ENCODE results near the gene GAL3ST1.
A peak's percentile ranks its signal among the peaks of the same experiment; 100 is the strongest.
"Not testable (repeated sequence)": the region's sequence is repeated elsewhere in the genome, so short reads cannot be mapped to it uniquely, and the experiment has no call there.

Gene GAL3ST1

DNA sequence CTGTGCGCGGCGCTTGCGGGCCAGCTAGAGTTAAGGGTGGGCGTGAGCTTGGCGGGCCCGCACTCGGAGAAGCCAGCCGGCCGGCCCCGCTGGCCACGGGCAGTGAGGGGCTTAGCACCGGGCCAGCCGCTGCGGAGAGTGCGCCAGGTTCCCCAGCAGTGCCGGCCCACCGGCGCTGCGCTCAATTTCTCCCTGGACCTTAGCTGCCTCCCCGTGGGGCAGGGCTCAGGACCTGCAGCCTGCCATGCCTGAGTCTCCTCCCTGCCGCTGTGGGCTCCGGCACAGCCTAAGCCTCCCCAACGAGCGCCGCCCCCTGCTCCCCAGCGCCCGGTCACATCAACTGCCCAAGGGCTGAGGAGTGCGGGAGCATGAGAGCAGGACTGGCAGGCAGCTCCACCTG, 22.4 kb upstream of the GAL3ST1 start:
- DNase-seq (ENCODE audit: low read depth, low spot score) = no peak

DNA sequence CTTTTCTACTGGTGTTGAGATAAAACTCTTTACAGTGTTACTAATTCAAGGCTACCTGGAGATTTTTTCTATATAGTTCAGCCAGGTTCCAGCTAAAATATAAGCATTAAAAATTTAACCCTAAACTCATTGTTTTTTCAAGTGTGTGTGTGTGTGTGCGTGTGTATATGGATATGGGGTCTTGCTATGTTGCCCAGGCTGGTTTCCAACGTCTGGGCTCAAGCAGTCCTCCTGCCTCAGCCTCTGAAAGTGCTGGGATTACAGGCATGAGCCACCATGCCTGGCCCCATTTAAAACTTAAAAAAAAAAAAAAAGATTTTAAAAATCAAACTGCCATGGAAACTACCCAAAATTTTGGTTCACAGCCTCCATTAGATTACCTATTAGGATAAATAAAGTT, 21.7 kb upstream of the GAL3ST1 start:
- no peak for DNase-seq (ENCODE audit: low read depth, low spot score)

DNA sequence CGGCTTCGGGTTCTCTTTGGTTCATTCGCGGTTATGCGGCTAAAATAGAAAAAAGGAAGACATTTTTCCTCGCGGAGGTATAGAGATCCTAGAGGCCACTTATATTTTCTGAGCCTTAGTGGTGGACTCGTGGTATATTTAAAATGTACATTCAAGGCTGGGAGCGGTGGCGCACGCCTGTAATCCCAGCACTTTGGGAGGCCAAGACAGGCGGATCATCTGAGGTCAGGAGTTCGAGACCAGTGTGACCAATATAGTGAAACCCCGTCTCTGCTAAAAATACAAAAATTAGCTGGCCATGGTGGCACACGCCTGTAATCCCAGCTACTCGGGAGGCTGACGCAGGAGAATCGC, 17.9 kb upstream of the GAL3ST1 start:
- DNase-seq (ENCODE audit: low read depth, low spot score) = not testable (repeated sequence)

DNA sequence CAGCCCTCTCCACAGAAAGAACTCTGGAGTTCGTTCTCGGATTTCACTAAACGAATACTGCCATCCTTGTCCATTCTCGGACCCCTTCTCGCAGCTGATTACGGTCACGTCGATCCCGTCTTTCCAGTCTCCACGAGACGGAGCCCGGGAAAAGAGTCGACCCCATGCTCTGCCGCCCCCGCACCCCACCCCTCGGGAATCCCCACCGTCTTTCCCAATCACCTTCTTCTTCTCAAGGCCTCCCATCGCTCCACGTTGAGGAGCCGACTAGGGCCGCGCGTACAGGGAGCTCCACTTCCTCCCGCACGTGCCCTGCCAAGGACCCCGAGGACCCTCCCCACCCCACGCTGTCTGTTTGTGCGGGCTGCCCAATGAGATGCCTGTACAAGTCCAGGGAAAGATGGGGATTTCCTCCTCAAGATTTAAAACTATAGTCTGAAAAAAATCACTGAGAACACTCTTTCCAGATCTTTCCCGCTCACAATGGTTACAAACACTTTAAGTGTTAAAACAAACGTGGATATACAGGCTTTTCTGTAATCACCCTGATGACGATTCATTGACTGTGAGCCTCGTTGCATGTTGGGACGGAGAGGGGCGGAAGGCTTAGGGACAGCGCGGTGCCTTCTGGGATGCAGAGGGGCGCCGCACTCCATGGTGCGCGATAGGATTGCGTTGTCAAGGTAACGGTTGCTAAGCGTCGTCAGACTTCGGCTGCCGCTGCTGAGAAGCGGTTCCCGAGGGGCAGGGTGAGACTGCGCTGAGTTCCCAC, 17.3 kb upstream of the GAL3ST1 start, which contains the start of gene PES1:
Gene PES1, minus strand, starts transcription at position 323 of the 772 bp plus-strand sequence. Its CDS starts 77 bp downstream, at position 246.
- peak; percentile 92 for DNase-seq (ENCODE audit: low read depth, low spot score)

DNA sequence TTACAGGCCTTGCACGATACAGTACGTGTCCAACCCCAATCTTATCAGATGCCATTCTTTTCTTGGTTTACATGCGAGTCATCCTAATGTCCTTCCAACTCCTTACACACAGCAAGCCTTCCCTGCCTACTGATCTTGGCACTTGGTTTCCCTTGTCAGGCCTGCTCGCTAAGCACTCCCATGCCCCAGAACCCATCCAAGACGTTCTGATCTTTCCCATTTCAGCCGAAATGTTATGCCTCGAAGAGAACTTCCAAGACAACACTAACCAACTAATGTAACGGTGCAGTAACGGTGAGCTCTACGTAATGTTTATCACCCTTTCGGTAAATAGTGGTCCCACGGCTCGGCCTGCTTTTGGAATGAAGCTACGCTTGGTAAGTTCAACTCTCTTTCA, 16.7 kb upstream of the GAL3ST1 start:
- no peak for DNase-seq (ENCODE audit: low read depth, low spot score)

DNA sequence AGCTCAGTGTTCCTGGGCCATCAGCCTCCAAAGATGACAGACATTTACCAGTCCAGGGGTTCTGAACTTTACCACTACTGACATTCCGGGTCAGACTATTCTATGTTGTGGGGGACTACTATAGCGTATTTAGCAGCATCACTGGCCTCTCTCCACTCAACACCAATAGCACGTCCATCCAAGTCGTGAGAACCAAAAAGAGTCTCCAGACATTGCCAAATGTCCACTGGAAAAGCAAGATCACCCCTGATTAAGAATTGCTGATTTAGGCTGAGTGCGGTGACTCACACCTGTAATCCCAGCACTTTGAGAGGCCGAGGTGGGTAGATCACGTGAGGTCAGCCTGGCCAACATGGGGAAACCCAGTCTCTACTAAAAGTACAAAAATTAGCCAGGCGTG, 11.9 kb upstream of the GAL3ST1 start:
- no peak for DNase-seq (ENCODE audit: low read depth, low spot score)

DNA sequence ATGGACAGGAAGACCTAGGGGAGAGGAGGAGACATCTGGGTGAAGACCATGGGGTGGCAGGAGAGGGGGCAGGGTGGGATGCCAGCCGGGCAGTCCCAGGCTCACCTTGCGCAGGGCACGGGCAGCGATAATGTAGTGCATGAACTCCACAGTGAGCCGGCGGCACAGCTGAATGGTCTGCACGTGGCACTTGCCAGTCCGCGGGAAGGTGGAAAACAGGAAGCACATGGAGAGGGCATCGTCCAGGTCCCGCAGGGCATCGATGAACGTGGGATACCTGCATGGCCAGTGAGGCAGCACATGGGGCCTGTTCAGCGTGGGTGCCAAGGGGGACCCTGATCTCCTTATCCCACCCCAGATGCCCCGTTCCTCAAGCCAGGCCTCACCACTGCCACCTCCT, 10.0 kb upstream of the GAL3ST1 start:
- no peak for DNase-seq (ENCODE audit: low read depth, low spot score)

DNA sequence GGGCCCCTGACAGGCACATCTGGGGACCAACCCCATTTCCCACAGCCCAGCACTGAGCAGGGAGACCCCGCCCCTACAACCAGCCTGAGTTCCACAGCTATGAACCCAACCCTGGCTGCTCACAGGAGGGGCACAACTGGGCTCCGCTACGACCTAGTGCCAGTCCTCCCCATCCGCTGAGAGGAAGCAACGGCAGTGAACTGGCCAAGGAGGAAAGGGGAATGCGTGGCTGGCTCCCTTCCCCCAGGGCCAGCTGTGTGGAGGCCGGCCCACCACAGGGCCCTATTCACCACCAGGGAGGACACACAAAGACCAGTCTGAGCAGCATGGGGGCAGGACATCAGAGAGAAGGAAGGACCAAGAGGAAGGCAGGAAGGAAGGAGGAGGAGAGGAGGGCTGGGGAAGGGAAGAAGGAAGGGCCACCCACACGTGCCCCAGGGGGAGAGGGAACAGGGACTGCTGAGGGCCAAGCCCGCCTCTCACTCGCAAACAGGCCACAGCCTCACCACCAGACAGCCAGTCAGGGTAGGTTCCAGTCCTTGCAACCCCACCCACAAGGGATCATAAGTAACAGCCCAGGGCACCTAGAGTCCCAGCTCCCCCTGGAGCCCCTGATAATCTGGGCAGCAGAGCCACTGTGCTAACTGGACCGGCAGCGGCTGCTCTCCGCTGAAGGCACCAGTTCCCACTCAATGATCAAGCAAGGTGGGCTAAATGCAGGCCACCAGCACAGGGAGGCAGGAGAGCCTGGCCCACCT, 8.5 kb upstream of the GAL3ST1 start:
- DNase-seq (ENCODE audit: low read depth, low spot score) = no peak

DNA sequence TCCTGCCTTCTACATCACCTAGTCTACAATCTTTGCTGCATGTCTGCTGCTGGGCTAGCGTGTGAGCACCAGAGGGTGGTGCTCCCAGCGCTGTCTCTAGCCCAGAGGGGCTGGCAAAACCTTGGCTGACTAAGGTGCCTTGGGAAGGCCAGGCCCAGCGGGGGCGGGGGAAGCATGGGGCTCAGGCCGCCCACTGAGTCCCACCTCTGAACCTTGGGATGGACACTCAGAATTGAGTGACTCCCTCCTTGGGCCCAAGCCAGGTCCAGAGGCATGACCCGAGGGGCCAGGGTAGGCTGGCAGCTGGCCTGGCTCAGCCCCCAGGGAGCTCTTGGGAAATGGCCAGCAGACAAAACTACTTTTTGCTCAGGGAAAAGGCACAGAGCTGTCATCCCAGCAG, 7.6 kb upstream of the GAL3ST1 start:
- DNase-seq (ENCODE audit: low read depth, low spot score) = no peak

DNA sequence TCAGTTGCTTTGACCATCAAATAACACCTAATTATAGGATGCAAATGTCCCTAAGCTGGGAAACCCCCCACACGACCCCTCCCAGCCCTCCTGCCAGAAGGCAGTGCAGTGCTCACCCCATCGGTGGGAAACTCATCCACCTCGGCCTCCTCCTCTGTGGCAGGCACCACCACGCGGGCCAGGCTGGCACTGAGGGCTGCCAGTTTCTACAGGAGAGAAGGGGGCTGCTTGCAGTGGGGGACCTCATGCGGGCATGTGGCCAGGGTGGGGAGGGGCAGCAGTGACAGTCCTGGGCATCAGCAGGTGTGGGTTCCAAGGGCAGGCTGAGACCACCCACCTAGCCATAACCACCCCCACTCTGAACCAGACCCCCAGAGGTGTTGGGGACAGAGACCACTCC, 6.4 kb upstream of the GAL3ST1 start:
- DNase-seq (ENCODE audit: low read depth, low spot score) = no peak

DNA sequence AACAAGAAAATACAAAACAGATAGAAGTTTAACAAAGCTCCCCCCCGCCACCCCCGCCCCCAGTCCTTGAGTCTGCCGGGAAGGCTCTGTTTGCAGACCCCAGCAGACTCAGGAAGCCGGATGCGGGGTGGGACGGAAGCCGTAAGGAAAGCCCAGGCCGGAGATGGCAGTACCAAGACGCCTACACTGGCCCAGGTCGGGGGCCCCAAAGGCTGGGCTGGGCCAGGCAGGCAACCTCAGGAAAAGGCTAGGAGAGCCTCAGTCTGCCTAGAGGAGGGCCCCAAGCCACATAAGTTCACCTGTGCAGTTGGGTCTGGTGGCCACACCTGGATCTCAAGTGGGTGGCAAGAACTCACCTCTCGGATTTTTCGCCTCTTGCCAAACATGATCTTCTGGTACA, 4.0 kb upstream of the GAL3ST1 start:
- no peak for DNase-seq (ENCODE audit: low read depth, low spot score)

DNA sequence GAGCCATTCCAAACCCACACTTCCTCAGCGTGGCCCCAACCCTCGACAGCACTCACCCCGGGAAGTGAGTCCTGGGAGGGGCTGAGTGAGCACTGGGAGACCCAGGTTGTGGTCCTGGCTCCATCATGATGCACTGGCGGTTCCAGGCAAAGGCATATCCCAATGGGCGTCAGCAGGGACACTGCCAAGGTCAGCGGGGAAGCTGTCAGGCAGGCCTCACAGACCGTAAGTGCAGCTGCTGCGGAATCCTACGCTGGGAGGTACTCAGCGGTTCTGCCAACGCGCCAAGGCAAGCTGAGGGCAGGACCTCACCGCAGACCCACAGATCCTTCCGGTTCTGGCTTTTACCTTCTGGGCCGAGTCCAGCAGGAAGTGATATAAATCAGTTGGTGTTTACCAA, 1.4 kb upstream of the GAL3ST1 start:
- DNase-seq (ENCODE audit: low read depth, low spot score) = no peak

DNA sequence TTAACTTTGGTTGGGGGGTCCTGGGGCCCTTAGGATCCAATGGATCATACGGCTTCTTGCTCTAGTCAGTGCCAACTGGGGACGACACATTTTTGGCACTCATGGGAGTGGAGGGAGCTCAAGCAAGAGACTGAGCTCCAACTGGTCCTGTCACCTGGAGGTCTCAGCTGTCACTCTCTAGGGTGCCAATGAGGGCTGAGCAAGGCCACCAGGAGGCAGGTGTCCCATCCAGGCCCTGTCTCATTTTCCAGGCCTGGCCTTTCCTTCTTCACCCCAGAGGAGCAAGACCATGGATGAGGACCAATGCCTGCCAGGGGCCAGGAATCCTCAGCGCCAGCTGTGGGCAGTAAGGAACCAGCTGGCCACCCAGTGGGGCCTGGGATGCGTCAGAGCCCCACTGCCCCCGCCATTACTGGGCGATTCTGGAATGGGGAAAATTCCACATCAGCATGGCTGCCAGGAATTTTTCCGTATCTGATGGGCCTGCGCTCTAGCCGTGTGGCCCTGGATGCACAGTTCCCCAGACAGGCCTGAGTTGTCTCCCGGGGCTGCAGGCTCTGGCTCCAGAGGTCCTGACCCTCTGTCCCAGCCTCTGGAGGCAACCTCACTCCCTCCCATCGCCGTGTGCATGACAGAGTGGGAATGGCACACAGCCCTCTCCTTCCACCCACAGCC, 669 bp upstream of the GAL3ST1 start:
- DNase-seq (ENCODE audit: low read depth, low spot score) = no peak

DNA sequence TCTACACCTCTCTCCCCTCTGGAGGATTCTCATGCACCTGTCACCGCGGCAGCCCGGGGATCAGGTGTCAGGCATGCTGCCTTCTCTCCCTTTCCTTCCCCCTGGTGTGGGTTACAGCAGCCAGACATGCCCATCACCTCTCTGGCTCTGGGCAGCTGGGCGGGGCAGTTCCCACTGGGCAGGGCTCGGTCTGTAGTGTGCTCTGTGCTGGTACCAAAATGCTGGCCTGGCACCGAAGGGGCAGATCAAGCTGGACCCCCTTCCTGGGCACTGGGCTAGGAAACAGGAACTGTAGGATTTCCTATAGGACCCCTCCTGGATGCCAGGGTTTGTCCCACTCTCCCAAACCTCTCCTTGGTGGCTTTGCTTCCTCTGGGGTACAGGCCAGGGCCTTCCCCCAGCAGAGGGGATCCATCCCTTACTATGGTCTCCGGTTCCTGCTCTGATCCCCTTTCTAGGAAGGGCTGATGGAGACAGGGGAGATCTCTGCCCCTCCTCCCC, 821 bp downstream of the GAL3ST1 start:
- no peak for DNase-seq (ENCODE audit: low read depth, low spot score)

DNA sequence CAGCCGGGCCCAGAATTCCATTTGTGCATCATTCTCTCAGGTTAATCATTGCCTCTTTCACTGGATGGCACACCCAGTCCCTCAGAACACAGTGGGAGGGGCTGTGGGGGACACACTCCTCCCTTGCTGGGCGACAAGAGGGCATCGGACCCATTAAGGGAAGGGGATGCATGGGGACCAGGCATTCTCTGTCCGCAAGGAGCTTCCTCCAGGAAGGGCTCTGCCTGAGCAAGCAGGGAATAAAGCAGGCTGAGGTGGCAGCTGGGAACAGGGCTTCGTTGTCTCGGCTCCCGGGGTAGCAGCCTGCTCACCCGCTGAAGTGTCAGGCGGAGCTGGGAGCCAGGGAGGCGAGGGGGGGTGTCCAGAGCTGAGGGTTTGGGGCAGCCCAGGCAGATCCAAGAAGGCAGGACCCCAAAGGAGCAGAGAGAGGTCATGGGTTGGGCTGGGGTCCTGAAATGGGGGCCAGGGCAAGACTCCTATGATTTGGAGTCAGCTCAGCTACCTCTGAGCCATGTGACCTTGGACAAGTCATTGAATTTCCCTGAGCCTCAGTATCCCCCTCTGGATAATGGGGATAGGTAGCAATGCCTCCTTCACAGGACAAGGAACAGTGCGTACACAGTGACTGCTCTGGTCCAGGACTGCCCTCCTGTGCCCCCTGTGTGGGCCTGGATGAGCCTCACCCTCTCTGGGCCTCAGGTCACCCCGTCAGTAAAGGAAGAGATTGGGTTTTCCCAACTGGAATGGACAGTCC, 1.4 kb downstream of the GAL3ST1 start:
- DNase-seq (ENCODE audit: low read depth, low spot score) = no peak

DNA sequence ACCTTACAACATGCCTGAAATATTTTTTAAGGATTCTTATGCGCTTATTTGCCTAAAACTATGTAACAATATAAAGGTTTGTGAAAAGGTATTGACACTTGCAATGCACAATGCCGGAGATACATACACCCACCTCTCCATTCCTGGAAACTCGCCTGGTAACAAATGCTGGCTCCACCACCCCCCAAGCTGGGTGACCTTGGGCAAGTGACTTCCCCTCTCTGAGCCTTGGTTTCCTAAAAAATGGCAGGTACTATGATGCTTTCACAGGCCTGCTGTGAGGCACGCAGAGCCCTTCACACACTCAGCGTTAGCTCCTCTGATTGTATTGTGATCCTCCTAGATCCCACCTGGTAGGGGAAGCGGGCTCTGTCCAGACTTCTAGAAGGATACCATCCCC, 2.3 kb downstream of the GAL3ST1 start:
- no peak for DNase-seq (ENCODE audit: low read depth, low spot score)

DNA sequence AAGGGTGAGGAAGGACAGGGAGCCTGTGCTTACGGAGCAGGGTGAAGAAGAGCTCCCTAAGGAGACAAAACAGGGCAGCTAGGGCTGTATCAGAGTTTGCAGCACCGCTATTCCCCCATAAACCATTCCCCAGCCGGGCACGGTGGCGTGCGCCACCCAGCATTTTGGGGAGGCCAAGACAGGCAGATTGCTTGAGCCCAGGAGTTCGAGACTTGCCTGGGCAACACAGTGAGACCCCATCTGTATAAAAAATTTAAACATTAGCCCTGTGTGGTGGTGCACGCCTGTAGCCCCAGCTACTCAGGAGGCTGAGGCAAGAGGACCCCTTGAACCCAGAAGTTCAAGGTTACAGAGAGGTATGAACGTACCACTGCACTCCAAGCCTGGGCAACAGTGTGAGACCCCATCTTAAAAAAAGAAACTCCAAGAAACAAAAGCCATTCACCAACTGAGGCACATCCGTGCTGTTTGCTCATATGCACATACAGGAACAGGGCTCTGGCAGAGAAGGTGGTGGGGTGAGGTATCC, 4.7 kb downstream of the GAL3ST1 start:
- DNase-seq (ENCODE audit: low read depth, low spot score) = no peak

DNA sequence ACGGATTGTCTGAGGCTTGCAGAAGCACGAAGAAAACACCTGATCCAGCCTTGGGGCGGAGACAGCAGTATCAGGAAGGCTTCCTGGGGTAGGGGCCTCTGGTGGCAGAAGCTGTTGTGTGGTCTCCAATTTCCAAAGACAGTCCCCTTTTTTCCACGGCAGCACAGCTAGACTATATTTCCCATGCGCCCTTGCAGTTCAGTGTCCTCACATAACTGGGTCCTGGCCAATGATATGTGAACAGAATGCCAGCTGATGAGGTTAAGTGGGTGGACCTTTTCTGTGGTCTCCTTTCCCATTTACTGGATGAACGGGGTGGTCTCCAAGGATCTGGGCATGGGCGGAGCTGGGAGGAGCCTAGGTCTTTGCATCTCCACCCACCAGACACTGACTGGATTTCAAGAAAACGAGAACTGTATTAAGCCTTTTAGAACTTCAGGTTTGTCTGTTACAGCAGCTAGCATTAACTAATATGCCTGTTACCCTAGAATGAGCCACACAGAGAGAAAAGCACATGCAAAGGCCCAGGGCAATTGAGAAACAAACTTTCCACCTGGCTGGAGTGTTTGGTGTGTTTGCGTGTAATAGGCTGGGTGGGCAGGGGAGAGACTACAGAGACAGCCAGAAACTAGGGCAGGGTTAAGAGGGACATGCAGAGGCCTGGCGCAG, 6.2 kb downstream of the GAL3ST1 start:
- DNase-seq (ENCODE audit: low read depth, low spot score) = no peak

DNA sequence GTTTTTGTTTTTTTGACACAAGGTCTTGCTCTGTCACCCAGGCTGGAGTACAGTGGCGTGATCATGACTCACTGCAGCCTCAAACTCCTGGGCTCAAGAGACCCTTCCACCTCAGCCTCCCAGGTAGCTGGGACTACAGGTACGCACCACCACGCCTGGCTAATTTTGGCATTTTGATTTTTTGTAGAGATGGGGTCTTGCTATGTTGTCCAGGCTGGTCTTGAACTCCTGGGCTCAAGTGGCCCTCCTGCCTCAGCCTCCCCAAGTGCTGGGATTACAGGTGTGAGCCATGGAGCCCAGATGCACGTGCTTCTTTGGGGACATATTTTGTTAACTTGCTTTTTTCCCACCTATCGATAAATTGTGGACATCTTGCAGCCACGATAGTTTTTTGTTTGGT, 7.2 kb downstream of the GAL3ST1 start:
- not testable (repeated sequence) for DNase-seq (ENCODE audit: low read depth, low spot score)

DNA sequence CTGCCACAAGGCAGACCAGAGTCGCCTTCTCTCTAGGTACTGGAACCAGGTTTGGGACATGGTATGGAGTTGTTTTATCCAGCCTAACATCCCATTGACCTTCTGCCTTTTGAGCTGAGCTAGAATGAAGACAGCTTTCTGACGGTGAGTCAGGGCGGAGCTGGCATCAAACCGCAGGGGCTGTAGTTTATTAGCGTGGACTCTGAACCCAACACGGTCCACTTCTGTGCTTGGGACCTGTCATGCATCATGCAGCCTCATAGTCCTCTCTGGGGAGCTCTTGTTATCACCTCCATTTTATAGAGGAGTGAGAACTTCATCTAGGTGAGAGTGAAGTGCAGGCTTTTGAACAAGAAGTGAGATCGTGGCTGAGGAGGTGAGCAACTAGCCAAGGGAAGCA, 8.3 kb downstream of the GAL3ST1 start:
- no peak for DNase-seq (ENCODE audit: low read depth, low spot score)

DNA sequence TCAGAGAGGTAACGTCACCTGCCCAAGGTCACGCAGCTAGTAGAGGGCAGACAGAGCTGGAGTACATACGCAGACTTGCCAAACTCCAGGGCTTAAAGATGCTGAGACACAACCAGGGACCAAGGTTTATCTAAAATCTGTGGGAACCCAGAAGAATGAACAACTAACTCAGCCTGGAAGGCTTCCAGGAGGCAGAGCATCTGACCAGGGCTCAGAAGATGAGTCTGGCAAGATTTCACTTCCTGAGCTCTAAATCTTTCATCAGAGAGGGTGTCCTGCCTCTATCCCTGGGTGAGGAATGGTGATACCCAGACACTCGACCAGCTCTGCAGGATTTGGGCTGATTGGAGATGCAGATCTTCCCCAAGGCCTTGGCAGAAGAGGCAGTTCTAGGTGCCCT, 9.1 kb downstream of the GAL3ST1 start:
- DNase-seq (ENCODE audit: low read depth, low spot score) = no peak
